ENCODE data around the gene CDC20. TPM values are rescaled to one million over a fixed set of nuclear protein-coding genes. Genes with fewer than 3 reads are reported as not detected.

CDC20 gene
- total RNA-seq, 1 donor from 2014 or later: 15.2 TPM

DNA sequence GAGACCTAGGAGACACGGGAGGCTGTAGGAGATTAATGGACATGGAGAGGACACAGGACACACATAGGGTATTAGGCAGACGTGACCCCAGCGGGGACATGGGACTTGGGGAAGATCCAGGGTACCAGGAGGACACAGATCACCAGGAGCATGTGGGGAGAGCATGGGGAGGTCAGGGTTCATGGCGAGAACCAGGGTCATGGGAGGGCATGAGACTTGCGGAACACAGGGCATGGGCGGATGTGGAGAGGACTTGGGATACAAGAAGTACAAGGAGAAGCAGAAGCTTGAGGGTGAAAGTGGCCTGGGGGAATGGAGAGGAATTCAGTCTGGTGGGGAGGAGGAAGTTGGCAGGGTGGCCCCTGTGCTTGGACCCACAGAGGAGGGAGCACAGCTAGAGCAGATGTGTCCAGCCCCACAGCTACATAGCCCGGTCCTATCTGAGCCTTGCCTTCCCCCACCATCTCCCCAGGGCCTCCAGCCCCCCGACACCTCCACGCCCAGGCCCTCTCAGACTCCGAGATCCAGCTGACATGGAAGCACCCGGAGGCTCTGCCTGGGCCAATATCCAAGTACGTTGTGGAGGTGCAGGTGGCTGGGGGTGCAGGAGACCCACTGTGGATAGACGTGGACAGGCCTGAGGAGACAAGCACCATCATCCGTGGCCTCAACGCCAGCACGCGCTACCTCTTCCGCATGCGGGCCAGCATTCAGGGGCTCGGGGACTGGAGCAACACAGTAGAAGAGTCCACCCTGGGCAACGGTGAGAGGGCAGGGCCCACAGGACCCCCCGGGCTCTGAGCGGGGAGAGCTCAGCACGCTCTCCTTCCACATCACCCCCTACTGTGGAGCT, 45.9 kb upstream of the CDC20 start:
- TF ChIP-seq, protein P1, sequence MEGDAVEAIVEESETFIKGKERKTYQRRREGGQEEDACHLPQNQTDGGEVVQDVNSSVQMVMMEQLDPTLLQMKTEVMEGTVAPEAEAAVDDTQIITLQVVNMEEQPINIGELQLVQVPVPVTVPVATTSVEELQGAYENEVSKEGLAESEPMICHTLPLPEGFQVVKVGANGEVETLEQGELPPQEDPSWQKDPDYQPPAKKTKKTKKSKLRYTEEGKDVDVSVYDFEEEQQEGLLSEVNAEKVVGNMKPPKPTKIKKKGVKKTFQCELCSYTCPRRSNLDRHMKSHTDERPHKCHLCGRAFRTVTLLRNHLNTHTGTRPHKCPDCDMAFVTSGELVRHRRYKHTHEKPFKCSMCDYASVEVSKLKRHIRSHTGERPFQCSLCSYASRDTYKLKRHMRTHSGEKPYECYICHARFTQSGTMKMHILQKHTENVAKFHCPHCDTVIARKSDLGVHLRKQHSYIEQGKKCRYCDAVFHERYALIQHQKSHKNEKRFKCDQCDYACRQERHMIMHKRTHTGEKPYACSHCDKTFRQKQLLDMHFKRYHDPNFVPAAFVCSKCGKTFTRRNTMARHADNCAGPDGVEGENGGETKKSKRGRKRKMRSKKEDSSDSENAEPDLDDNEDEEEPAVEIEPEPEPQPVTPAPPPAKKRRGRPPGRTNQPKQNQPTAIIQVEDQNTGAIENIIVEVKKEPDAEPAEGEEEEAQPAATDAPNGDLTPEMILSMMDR (IDR thresholded peaks at IDR 0.05): no peak
- Mint-ChIP-seq H3K4me3 (ENCODE audit: unreplicated experiment) (no peak overlapping the region), H3K27ac (ENCODE audit: unreplicated experiment) (no peak overlapping the region), H3K36me3 (ENCODE audit: unreplicated experiment) (no peaks in the 10 kb centered on the region), H3K9me3 (ENCODE audit: unreplicated experiment) (no peaks in the 10 kb centered on the region), H3K4me1 (ENCODE audit: unreplicated experiment) (no peaks in the 10 kb centered on the region), H3K27me3 (ENCODE audit: unreplicated experiment) (no peaks in the 10 kb centered on the region)
- no peak for DNase-seq (ENCODE audit: extremely low spot score, unreplicated experiment)

DNA sequence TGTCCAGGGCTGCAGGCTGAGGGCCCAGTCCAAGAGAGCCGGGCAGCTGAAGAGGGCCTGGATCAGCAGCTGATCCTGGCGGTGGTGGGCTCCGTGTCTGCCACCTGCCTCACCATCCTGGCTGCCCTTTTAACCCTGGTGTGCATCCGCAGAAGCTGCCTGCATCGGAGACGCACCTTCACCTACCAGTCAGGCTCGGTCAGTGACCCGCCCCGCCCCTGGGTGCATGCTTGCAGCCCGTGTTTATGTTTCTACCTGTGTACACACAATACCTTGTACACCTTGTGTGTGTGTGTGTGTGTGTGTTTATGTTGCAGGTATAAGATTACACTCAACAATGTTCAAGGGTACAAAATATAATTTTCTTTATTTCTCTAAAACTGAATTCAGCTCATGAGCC, 45.0 kb upstream of the CDC20 start:
- no peaks in the 10 kb centered on the region for H3K4me1 Mint-ChIP-seq (ENCODE audit: unreplicated experiment)

DNA sequence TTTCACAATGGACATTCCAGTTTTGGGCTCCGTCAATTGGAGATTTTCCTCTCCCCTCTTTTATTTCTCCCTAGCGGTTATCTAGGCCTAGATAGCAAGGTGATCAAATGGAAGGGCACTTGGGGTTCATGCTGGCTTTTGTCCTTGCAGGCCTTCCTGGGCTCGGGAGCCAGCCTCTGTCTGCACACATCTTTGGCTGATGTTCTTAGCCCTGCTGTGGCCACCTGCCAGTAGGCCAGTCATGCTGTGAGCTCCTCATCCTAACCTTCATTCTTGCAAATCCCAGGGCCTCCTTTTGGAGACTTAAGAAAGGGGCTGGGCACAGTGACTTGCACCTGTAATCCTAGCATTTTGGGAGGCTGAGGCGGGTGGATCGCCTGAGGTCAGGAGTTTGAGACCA, 44.5 kb upstream of the CDC20 start:
- no peak overlapping the region for H3K27ac Mint-ChIP-seq (ENCODE audit: unreplicated experiment)
- no peaks in the 10 kb centered on the region for H3K9me3 Mint-ChIP-seq (ENCODE audit: unreplicated experiment)
- no peak overlapping the region for H3K4me3 Mint-ChIP-seq (ENCODE audit: unreplicated experiment)
- no peaks in the 10 kb centered on the region for H3K4me1 Mint-ChIP-seq (ENCODE audit: unreplicated experiment)
- H3K27me3 Mint-ChIP-seq (ENCODE audit: unreplicated experiment): no peaks in the 10 kb centered on the region
- H3K36me3 Mint-ChIP-seq (ENCODE audit: unreplicated experiment): no peaks in the 10 kb centered on the region
- TF ChIP-seq, protein P1 (IDR thresholded peaks at IDR 0.05): no peak
- DNase-seq (ENCODE audit: extremely low spot score, unreplicated experiment): no peak

More for the DNA sequence above, 45.0 kb upstream of the CDC20 start:
- no peaks in the 10 kb centered on the region for H3K27me3 Mint-ChIP-seq (ENCODE audit: unreplicated experiment)
- DNase-seq (ENCODE audit: extremely low spot score, unreplicated experiment): no peak
- H3K36me3 Mint-ChIP-seq (ENCODE audit: unreplicated experiment): no peaks in the 10 kb centered on the region
- TF ChIP-seq, protein P1 (IDR thresholded peaks at IDR 0.05): no peak
- no peak overlapping the region for H3K4me3 Mint-ChIP-seq (ENCODE audit: unreplicated experiment)
- no peaks in the 10 kb centered on the region for H3K9me3 Mint-ChIP-seq (ENCODE audit: unreplicated experiment)
- H3K27ac Mint-ChIP-seq (ENCODE audit: unreplicated experiment): no peak overlapping the region

DNA sequence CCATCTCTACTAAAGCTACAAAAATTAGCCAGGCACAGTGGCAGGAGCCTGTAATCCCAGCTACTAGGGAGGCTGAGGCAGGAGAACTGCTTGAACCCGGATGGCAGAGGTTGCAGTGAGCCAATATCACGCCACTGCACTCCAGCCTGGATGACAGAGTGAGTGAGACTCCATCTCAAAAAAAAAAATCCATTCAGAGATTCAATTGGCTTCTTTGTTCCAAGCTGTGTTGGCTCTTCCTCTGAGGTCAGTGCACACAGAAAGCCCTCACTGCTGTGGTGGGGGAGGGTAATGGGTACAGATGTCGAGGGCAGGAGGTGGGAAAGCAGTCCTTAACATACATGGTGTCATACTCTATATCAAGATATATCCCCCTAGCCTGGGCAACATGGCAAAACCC, 43.3 kb upstream of the CDC20 start:
- Mint-ChIP-seq H3K27me3 (ENCODE audit: unreplicated experiment) (no peaks in the 10 kb centered on the region), H3K4me3 (ENCODE audit: unreplicated experiment) (no peak overlapping the region), H3K9me3 (ENCODE audit: unreplicated experiment) (no peaks in the 10 kb centered on the region), H3K36me3 (ENCODE audit: unreplicated experiment) (no peaks in the 10 kb centered on the region), H3K27ac (ENCODE audit: unreplicated experiment) (no peak overlapping the region), H3K4me1 (ENCODE audit: unreplicated experiment) (no peaks in the 10 kb centered on the region)
- TF ChIP-seq, protein P1 (IDR thresholded peaks at IDR 0.05): no peak
- DNase-seq (ENCODE audit: extremely low spot score, unreplicated experiment): no peak

DNA sequence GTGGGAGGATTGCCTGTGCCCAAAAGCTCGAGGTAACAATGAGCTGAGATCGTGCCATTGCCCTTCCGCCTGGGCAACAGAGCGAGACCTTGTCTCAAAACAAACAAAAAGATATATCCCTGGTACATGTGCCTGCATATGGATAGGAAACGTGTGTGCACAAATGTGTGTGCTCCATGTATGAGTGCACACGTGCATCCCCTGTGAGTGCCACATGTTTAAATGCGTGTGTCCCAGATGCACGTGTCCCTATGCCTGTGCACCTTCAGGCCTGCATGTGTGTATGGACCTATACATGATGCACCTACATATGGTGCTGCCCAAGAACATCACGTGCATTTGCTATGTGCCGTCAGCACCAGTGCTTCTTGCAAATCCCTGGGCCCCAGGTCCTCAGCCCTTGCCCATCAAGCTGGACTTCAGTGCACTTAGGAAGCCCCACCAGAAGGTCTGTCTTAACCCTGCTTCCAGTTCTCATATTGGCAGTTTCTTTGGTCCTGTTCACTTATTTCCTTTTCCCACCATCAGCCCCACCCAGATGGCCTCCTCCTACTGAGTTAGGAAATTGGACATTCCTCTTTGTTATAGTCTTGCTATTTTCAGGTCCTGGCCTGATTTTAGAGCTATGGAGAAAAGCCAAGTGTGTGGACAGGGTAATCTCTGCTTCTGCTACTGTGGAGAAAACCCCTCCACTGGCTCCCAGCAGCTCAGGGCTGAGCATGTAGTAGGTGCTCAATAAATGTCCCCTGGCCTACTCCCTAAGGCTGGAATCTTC, 42.6 kb upstream of the CDC20 start:
- no peaks in the 10 kb centered on the region for H3K9me3 Mint-ChIP-seq (ENCODE audit: unreplicated experiment)
- no peaks in the 10 kb centered on the region for H3K36me3 Mint-ChIP-seq (ENCODE audit: unreplicated experiment)
- DNase-seq (ENCODE audit: extremely low spot score, unreplicated experiment): no peak
- TF ChIP-seq, protein P1 (IDR thresholded peaks at IDR 0.05): no peak
- H3K27ac Mint-ChIP-seq (ENCODE audit: unreplicated experiment): no peak overlapping the region
- no peaks in the 10 kb centered on the region for H3K27me3 Mint-ChIP-seq (ENCODE audit: unreplicated experiment)
- H3K4me1 Mint-ChIP-seq (ENCODE audit: unreplicated experiment): no peaks in the 10 kb centered on the region
- no peak overlapping the region for H3K4me3 Mint-ChIP-seq (ENCODE audit: unreplicated experiment)

All from osteocyte (in vitro differentiated cells).